GM19193 (cell line): ENCODE results near the gene POFUT1.

ENCODE experiments used
- POLR2A ChIP-seq: IDR thresholded peaks from 4 replicates; pipeline ENCODE4 v1.6.1; 2011; ENCODE audit not compliant: insufficient read depth, insufficient read length; ENCODE audit errors: extremely low read depth

The POFUT1 gene

GRCh38 chr20:32277361-32278198 lies 69.9 kb downstream of the POFUT1 start, which contains the start of gene KIF3B:
TSS of gene KIF3B (plus strand) at chr20:32277651. CDS start at chr20:32309778, 32,127 bp downstream.
- peak; percentile 57 for TF ChIP-seq POLR2A

DNA sequence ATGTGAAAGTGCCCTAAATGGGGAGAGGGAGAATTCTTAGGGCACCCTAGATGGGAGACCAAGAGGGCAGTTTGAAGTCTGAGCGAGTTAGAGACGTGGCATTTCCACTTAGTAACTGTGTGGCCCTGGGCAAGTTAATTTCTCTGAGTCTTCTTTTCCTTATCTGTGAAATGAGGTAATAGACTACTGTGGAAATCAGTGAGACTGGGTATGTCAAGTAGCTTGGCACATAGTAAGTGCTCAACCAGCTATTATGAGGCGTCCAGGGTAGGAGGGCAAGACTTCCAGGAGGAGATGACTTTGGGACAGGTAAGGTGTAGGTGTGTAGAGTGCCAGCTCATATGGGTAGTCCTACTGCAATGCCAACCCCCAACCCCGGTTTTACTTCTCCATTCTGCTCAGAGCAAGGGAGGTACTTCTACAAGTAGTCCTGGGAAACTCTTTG lies 70.5 kb downstream of the POFUT1 start:
- TF ChIP-seq POLR2A = no peak

GRCh38 chr20:32281711-32282110 lies 74.0 kb downstream of the POFUT1 start:
- TF ChIP-seq POLR2A = no peak

DNA sequence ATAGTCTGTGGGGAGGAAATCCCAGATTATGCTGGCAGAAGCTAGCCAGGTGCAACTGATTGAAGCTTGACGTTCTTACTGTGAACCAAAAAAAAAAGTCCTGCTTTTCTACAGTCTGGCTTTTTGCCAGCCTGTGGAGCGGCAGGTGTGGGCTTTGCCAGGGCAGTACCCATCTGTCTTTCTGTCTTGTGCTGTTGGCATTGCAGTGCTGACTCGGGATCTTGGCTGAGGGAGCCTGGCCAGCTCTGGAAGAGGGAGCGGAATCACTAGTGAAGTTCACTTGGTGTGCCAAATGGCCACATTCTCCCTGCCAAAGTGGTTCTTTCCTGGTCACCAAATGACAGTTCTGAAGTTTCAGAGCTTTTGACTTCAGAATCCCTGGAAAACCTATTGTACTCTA lies 74.8 kb downstream of the POFUT1 start:
- TF ChIP-seq POLR2A = no peak

DNA sequence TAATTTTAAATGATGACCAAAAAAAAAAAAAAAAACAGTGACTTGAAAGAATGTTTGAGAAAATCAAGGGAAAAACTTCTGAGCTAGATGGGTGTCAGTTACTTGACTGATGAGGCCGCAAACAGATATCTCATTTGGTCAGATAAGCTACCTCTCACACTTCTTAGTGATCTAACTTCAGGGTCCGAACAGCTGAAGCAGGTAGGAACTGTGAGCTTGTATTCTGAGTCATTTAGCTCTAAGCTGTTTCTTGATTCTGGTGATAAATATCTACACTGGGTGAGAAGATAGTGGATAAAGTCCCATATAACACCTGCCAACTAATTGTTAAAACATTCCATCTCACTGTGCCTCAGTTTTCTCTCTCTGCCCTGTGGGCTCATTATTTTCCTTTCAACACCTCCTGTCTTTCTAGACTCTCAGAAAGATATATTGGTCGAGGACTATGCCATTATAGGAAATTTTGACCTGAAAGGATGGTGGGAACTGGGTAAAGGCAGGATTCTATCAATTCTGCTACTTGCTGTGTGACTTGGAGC lies 77.5 kb downstream of the POFUT1 start:
- TF ChIP-seq POLR2A = no peak

DNA sequence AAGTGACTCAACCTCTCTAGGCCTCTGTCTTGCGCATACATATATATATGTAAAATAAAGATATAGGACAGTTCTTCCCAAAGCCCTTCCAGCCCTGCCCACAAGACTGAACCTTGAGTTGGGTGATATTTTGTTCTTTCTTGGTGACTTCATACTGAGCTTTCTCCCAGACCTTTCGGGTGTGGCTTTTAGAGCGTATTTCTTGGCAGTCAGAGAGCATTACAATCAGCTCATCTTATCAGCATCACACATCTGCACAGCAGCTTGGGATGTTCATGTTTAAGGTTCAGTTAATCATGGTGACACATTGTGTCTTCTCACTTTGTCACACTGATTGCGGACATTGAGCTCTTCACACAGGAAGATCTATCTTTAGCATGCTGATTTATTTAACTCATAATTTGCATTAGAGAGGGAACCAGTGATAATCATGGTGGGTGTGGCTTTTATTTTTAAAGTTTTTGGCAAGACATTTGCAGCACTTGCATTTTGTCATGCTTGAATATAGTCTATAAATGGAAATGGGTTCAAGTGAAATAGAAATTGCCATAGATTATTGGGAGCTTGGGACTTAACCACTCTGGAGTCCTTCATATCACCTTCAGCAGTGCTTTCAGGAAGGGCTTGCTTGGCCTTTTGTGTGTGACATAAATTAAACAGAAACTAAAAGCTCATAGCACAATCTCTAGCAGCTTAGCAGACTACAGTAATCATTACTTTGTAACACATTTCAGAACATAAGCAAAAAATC lies 78.1 kb downstream of the POFUT1 start:
- no peak for TF ChIP-seq POLR2A

GRCh38 chr20:32287231-32287638 lies 79.6 kb downstream of the POFUT1 start:
- no peak for TF ChIP-seq POLR2A
